GM12864 (cell line): Measurements from ENCODE around the gene EFNA4.

Source experiments
- DNase-seq: peaks from one replicate; pipeline ENCODE4 v3.0.0-alpha.2; 2011; ENCODE audit warnings: low read depth
- H3K4me3 ChIP-seq: 2 replicates; pipeline ENCODE4 v1.5.1; 2011; ENCODE audit warnings: mild to moderate bottlenecking, low read depth, low read length, control low read depth
- CTCF ChIP-seq: IDR thresholded peaks from 2 replicates; pipeline ENCODE4 v1.5.1; 2011; ENCODE audit warnings: low read depth, mild to moderate bottlenecking, moderate library complexity, low read length, control low read depth, inconsistent platforms; ENCODE audit errors: missing control alignments

EFNA4 gene

DNA sequence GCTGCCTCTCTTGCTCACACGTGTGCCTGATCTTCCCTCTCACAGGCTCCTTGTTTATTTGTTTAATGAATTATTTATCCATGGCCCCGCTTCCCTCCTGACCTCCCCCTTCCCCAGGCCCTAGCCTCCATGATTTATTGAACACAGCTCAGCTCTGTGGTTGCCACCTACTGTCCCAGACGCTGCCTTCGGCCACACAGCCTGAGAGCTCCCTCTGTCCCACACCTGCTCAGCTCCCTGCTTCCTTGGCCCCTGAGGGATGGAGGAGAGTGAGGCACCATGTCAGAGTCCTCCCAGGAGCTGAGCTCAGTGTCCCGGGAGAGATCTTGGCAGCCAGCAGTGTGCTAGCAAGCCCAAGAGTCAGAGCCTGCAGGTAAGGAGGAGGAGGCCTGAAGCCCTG is 12.0 kb downstream of the EFNA4 start:
- no peak overlapping the region for H3K4me3 ChIP-seq
- DNase-seq: no peak
- TF ChIP-seq CTCF: no peak

- DNase-seq: no peak
- TF ChIP-seq CTCF: no peak
- H3K4me3 ChIP-seq: no peak overlapping the region
These were observed 12.8 kb downstream of the EFNA4 start for GRCh38 chr1:155076371-155076770.

GRCh38 chr1:155077346-155077745 is 13.8 kb downstream of the EFNA4 start:
- H3K4me3 ChIP-seq: no peak overlapping the region
- TF ChIP-seq CTCF: no peak
- no peak for DNase-seq

DNA sequence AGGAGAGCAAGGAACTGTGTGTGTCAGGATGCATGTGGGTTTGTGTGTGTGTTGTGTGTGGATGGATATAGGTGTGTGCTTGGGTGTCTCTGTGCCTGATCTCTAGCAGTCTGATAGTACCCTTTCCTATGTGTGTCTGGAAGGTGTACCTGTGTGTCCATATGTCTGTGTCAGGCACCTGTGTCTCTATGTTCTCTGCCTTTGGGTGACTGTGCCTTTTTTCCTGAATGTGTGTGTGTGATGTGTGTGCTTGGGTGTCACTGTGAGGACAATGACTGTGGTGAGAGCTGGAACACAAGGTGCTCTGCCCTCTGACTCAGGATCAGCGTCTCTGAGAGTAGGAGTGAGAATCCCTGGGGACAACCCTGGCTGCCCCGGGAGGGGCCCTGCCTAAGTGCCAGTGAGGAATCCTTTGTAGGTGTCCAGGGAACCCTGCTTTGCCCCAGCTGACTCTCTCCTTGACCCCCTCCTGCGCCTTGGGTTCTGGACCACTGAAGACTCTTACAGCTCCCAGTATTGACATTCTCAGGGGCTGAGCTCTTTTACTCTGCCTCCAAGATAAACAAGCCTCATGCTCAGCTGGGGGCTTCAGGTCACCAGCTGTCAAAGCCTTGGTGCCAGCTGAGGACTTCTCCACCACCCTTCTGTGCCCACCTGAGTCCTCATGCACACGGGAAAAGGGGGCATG is 14.4 kb downstream of the EFNA4 start:
- no peak overlapping the region for H3K4me3 ChIP-seq
- DNase-seq: no peak
- no peak for TF ChIP-seq CTCF

- no peak for DNase-seq
- H3K4me3 ChIP-seq: peak within 1 kb of the TSS; percentile 36
- TF ChIP-seq CTCF: no peak
These were observed 15.1 kb downstream of the EFNA4 start, which contains the start of gene EFNA3 for GRCh38 chr1:155078469-155079209. EFNA3 (plus strand) TSS chr1:155078837; CDS start chr1:155078942, 105 bp downstream.

GRCh38 chr1:155079210-155079486 is 15.6 kb downstream of the EFNA4 start:
- H3K4me3 ChIP-seq: peak overlapping the region; percentile 36; the same call in 1 of the 2 replicates
- TF ChIP-seq CTCF: no peak
- DNase-seq: no peak
